ENCODE measurements around the gene NXPH3. TPM values are rescaled to one million over a fixed set of nuclear protein-coding genes. Genes with fewer than 3 reads are reported as not detected.

NXPH3 gene
- total and polyA plus RNA-seq, 2 donors (not counting 3 experiments of a cell fraction or from before 2014, with no cell fraction given) = 1.7 to 2.0 TPM

DNA sequence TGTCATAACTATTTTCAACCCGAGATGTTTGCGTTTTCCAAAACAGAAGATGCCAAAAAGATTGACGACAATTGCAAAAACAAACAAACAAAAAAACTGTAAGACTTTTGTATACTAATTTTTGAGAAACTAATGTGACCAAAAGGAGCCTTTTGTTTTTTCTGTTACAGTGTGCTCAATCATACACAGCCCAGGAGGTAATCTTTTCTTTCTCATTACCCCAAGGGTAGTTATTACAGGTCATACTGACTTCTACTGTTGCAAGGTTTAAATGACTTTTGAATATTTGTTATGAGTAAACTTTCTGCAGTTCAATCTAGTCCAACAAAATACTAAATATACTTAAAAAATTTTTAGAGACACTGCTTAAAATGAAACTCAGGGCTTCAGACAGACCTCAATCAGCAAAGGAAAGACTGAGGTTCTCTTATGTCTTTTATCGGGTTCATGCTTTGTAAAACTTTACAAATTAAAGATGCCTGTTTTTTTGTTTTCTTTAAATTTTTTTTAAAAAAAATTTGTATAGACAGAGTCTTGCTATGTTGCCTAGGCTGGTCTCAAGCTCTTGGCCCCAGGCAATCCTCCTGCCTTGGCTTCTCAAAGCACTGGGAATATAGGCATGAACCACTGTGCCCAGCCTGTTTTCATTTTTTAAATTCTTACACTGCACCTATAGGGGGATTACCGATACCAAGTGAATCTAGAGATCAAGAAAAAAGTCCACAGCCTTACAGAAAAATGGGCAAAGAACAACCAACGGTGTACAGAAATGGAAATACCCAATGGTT is 54.6 kb downstream of the NXPH3 start:
- peak; percentile 58 for FAIRE-seq
- H3K9ac ChIP-seq (replicated peaks; ENCODE audit: extremely low read depth, insufficient read depth, low read length) = no peak overlapping the region
- no peak overlapping the region for H3K4me3 ChIP-seq (replicated peaks in 1 of 3; ENCODE audit: insufficient read depth in 1 of 3, low read depth in 1 of 3, low read length in 3 of 3)
- intact Hi-C loops (cut with micrococcal nuclease) (no loop called here), dilution Hi-C loops (cut with MboI; ENCODE audit: extremely low pct_ligation_motif_present, low sequenced_read_pairs) (no loop called here)
- H3K4me1 ChIP-seq (ENCODE audit: control insufficient read depth, extremely low read depth, insufficient read depth, low read length) = no peaks in the 10 kb centered on the region
- H3K27me3 ChIP-seq (ENCODE audit: control insufficient read depth in 2 of 2, insufficient read depth in 2 of 2, low read length in 2 of 2) = no peaks in the 10 kb centered on the region
- H3K9me1 ChIP-seq (replicated peaks; ENCODE audit: control insufficient read depth, extremely low read depth, insufficient read depth, low read length) = no peaks in the 10 kb centered on the region
- BruUV-seq (replicated peaks) = no TSS peak
- no peak for TF ChIP-seq MAX (IDR thresholded peaks at IDR 0.05; ENCODE audit: insufficient read depth, insufficient read length)
- no peak for TF ChIP-seq FOS (IDR thresholded peaks at IDR 0.05; ENCODE audit: borderline replicate concordance, insufficient read depth, low read length)
- H3K36me3 ChIP-seq (ENCODE audit: control insufficient read depth in 2 of 2, extremely low read depth in 1 of 2, insufficient read depth in 2 of 2, low read length in 2 of 2) = no peaks in the 10 kb centered on the region
- no peak overlapping the region for H2AFZ ChIP-seq (ENCODE audit: low read depth, low read length)
- POLR2A ChIA-PET = no interaction called here
- no peak overlapping the region for H3K27ac ChIP-seq (ENCODE audit: insufficient read depth, low read depth, low read length)
- peaks cover 29% of the 10 kb centered on the region for H3K79me2 ChIP-seq (ENCODE audit: control insufficient read depth, insufficient read depth, low read length)
- DNase-seq (ENCODE audit: low read depth, low spot score) = no peak
- H3K9me3 ChIP-seq (replicated peaks; ENCODE audit: control insufficient read depth, insufficient read depth, low read length) = no peaks in the 10 kb centered on the region
- no peak overlapping the region for H3K4me2 ChIP-seq (ENCODE audit: insufficient read depth, low read length)
- CTCF ChIA-PET = interaction anchor here (0.6 kb wide), 1 partner anchor 31 kb away, joined by 4 read pairs; no protein-coding TSS in a partner anchor
- peaks cover 3% of the 10 kb centered on the region for H4K20me1 ChIP-seq (replicated peaks; ENCODE audit: control insufficient read depth, extremely low read depth, insufficient read depth, low read length)

DNA sequence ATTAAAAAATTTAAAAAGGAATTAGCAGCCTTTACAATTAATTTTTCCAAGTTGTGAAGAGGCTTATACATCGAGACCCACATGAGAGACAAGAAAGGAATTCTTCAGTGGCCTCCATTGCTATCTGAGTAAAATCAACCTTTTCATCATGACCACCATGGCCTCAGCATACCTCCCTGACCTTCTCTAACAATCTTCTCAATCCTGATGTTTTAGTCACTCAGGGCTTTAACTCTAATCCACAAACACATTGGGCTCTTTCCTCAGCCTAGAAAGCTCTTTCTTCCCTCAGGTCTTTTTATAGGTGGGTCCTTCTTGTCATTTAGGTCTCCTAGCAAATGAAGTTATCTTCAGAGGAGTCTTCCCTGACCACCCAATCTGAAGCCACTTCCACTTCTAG is 55.8 kb downstream of the NXPH3 start:
- Histone ChIP-seq H3K9me1 (replicated peaks; ENCODE audit: control insufficient read depth, extremely low read depth, insufficient read depth, low read length) (no peaks in the 10 kb centered on the region), H3K4me1 (ENCODE audit: control insufficient read depth, extremely low read depth, insufficient read depth, low read length) (peaks cover 6% of the 10 kb centered on the region), H4K20me1 (replicated peaks; ENCODE audit: control insufficient read depth, extremely low read depth, insufficient read depth, low read length) (peaks cover 3% of the 10 kb centered on the region), H3K27me3 (ENCODE audit: control insufficient read depth in 2 of 2, insufficient read depth in 2 of 2, low read length in 2 of 2) (no peaks in the 10 kb centered on the region), H3K9ac (replicated peaks; ENCODE audit: extremely low read depth, insufficient read depth, low read length) (no peak overlapping the region), H3K36me3 (ENCODE audit: control insufficient read depth in 2 of 2, extremely low read depth in 1 of 2, insufficient read depth in 2 of 2, low read length in 2 of 2) (no peaks in the 10 kb centered on the region), H3K27ac (ENCODE audit: insufficient read depth, low read depth, low read length) (no peak overlapping the region), H3K9me3 (replicated peaks; ENCODE audit: control insufficient read depth, insufficient read depth, low read length) (no peaks in the 10 kb centered on the region), H3K79me2 (ENCODE audit: control insufficient read depth, insufficient read depth, low read length) (peaks cover 32% of the 10 kb centered on the region), H3K4me3 (replicated peaks in 1 of 3; ENCODE audit: insufficient read depth in 1 of 3, low read depth in 1 of 3, low read length in 3 of 3) (no peak overlapping the region), H3K4me2 (ENCODE audit: insufficient read depth, low read length) (no peak overlapping the region), H2AFZ (ENCODE audit: low read depth, low read length) (no peak overlapping the region)
- intact Hi-C loops (cut with micrococcal nuclease) = no loop called here
- no TSS peak for BruUV-seq (replicated peaks)
- DNase-seq (ENCODE audit: low read depth, low spot score) (no peak), FAIRE-seq (no peak)
- TF ChIP-seq POLR2AphosphoS5 (IDR thresholded peaks at IDR 0.05; ENCODE audit: insufficient read depth, low read depth, low read length) = no peak
- TF ChIP-seq, protein P1, sequence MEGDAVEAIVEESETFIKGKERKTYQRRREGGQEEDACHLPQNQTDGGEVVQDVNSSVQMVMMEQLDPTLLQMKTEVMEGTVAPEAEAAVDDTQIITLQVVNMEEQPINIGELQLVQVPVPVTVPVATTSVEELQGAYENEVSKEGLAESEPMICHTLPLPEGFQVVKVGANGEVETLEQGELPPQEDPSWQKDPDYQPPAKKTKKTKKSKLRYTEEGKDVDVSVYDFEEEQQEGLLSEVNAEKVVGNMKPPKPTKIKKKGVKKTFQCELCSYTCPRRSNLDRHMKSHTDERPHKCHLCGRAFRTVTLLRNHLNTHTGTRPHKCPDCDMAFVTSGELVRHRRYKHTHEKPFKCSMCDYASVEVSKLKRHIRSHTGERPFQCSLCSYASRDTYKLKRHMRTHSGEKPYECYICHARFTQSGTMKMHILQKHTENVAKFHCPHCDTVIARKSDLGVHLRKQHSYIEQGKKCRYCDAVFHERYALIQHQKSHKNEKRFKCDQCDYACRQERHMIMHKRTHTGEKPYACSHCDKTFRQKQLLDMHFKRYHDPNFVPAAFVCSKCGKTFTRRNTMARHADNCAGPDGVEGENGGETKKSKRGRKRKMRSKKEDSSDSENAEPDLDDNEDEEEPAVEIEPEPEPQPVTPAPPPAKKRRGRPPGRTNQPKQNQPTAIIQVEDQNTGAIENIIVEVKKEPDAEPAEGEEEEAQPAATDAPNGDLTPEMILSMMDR (IDR thresholded peaks at IDR 0.05; ENCODE audit: extremely low read depth in 1 of 2, insufficient read depth in 1 of 2, low read depth in 1 of 2, low read length in 2 of 2) = no peak
- no peak for TF ChIP-seq GATA2 (IDR thresholded peaks at IDR 0.05; ENCODE audit: insufficient read depth, insufficient read length, low read depth, low read length)
- no peak for TF ChIP-seq MAX (IDR thresholded peaks at IDR 0.05; ENCODE audit: insufficient read depth, insufficient read length)
- no peak for TF ChIP-seq EZH2 (IDR thresholded peaks at IDR 0.05; ENCODE audit: borderline replicate concordance, low read depth, low read length, severe bottlenecking)
- no peak for TF ChIP-seq POLR2A (IDR thresholded peaks at IDR 0.05; ENCODE audit: low read depth, low read length)
- dilution Hi-C loops (cut with MboI; ENCODE audit: extremely low pct_ligation_motif_present, low sequenced_read_pairs) = no loop called here
- CTCF ChIA-PET = interaction anchor here (1.2 to 1.5 kb wide), 3 partner anchors 12 to 64 kb away, joined by 3 to 4 read pairs (median 4); no protein-coding TSS in a partner anchor
- POLR2A ChIA-PET = no interaction called here

Data from endothelial cell of umbilical vein (primary cell).